ACC112 (cell line): Measurements from ENCODE around the gene HOXC5.

Experiments used
- H2AFZ ChIP-seq: fragments of 200-600 bp; sonication (generic); one replicate; pipeline ENCODE4 v1.6.0; 2017; ENCODE audit warnings: antibody characterized with exemption, low read length; ENCODE audit not compliant: unreplicated experiment
- H3K27ac ChIP-seq: fragments of 200-600 bp; sonication (generic); 2 replicates; pipeline ENCODE4 v1.5.1; 2014; ENCODE audit warnings: low read depth, mild to moderate bottlenecking, antibody characterized with exemption, low read length, moderate library complexity
- H3K27me3 ChIP-seq: fragments of 200-600 bp; sonication (generic); 2 replicates; pipeline ENCODE4 v1.6.1; 2014; ENCODE audit warnings: mild to moderate bottlenecking, antibody characterized with exemption, low read length, moderate library complexity, mixed read lengths; ENCODE audit not compliant: insufficient read depth
- H3K36me3 ChIP-seq: fragments of 200-600 bp; sonication (generic); 2 replicates; pipeline ENCODE4 v1.6.1; 2016; ENCODE audit warnings: mild to moderate bottlenecking, antibody characterized with exemption, low read length, moderate library complexity, mixed read lengths; ENCODE audit not compliant: insufficient read depth
- H3K4me1 ChIP-seq: fragments of 200-600 bp; sonication (generic); one replicate; pipeline ENCODE4 v1.6.1; 2016; ENCODE audit warnings: low read length, mixed read lengths; ENCODE audit not compliant: insufficient read depth, unreplicated experiment, control insufficient read depth
- H3K4me3 ChIP-seq: fragments of 200-600 bp; sonication (generic); 2 replicates; pipeline ENCODE4 v1.5.1; 2014; ENCODE audit warnings: mild to moderate bottlenecking, low read depth, low read length
- H3K79me2 ChIP-seq: fragments of 200-600 bp; sonication (generic); one replicate; pipeline ENCODE4 v1.6.0; 2016; ENCODE audit warnings: low read length; ENCODE audit not compliant: control insufficient read depth, unreplicated experiment, insufficient read depth

Gene HOXC5

DNA sequence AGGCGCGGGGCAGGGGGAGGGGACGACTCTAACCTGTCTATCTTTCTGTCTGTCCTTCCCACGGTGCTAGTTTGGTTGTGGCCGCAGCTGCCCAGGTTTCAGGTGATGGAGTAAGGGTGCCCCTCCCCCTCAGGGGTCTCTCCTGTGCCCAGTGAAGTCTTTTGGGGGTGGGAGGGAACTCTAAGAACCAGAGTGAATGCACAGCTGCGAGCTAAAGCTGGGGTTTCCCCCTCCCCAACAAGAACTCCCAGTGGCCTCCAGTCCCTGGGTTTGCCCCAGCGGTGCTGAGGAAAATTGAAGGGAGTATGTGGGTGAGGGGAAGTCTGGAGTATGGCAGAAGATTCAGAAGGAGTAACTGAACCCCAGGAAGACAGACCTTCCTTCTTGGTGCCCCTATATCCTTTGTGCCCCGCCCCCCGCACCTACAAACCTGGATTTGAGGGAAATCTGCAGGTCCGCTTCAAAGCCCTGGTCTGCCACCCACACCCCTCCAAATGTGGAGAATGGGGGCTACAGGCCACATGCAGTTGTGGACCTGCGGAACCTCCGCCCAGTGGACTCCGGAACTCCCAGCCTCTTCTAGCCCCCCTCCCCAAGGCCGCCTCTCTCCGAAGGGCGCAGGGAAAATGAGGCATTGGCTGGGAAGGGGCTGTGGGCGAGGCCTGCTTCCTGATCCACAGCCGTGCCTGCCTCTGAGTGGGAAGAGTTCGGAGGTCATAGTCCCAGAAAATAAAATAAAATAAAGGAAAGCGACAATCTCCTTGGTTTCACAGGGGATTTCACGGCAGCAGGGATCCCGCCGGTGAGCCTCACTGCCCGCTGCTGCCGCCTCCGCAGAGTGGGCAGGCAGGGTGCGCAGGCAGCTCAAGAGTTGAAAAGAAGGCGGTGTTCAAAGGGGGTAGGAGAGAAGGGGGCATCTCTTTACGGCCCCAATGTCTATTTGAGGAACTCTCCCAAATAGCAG lies 36.3 kb upstream of the HOXC5 start:
- Histone ChIP-seq H3K4me1 (no peaks in the 10 kb centered on the region), H3K4me3 (peak overlapping the region; percentile 72), H3K36me3 (no peaks in the 10 kb centered on the region), H3K27me3 (peaks cover 70% of the 10 kb centered on the region), H3K27ac (peak overlapping the region; percentile 69; the same call in 1 of the 2 replicates), H3K79me2 (peaks cover 3% of the 10 kb centered on the region), H2AFZ (no peak overlapping the region)

DNA sequence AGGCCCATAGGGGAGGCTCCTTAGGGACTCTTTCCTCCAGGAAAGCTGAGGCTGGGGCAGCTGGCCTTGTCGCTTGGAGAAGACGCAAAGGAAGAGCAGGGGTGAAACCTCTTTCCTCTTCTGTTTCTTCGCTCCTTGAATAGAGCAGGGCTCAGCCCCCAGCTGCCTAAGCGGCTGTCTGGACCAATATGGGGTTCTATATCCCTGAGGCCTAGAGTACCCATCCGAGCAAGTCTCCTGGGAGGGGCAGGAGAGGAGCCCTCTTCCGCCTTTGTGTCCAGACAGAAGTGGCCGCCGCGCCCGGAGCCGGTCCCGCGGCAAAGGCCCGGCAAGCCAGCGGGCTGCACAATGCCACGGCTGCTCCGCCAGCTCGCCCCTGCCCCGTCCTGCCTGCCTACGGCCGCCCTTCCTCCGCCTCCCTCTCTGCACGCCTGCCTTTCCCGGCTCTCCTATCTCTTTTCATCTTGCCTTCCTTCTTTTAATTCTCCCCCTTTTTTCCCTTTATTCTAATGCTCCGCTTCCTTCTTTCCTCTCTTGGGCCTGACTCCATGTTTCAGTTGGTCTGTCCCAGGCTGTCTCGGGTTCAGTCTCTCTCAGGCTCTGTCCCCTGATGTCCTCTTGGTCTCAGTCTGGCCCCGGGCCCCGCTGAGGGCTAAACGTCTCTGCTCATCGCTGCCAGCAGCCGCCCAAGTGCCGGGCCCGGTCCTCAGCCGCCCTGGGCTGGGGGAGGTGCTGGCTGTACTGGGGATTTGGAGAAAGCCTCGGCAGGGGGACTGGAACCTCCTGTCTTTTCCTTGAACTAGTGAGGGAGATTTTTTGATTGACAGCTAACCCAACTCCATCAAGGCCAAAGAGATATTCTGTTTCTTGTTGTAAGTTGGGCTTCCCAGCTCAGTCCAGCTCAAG lies 35.4 kb upstream of the HOXC5 start:
- Histone ChIP-seq H3K36me3 (no peaks in the 10 kb centered on the region), H3K4me1 (peaks cover 2% of the 10 kb centered on the region), H2AFZ (no peak overlapping the region), H3K27ac (no peak overlapping the region), H3K79me2 (peaks cover 3% of the 10 kb centered on the region), H3K27me3 (peaks cover 60% of the 10 kb centered on the region), H3K4me3 (no peak overlapping the region)

DNA sequence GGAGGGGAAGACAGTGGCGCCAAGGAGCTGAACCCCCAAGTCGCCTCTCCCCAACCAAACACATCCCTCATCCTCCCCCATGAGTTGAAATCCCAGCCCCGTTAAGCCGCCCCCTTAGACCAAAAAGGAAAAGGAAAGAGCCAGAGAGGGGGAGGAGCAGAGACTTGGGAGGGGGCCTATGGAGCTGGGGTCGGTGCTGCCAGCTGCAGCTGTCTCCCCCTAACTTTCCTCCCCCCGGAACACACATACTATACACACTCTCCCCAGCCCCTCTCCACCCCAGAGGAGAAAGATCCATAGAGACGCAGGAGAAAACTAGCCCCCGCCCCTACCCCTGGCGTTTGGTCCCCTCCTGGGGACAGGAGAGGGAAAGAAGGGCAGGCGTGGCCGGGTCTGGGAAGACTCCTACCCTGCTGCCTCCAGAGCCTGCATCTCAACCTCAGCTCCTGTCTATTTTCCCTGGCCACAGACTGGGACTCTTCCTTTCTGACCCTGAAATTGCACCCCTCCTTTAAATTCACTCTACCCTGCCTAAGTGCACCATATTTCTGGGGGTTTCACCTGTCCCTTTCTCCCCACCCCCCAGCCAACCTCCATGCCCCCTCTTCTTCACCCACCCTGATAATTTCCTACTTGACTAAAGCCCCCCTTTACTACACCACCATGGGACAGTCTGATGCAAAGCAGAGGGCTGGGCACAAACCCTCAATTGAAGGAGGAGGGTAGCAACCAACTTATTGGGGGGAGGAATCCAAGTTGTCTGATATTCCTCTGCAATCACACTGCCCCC lies 34.5 kb upstream of the HOXC5 start:
- peaks cover 3% of the 10 kb centered on the region for H3K79me2 ChIP-seq
- no peaks in the 10 kb centered on the region for H3K36me3 ChIP-seq
- H3K4me3 ChIP-seq, result no peak overlapping the region
- peaks cover 52% of the 10 kb centered on the region for H3K27me3 ChIP-seq
- H3K4me1 ChIP-seq, result peaks cover 2% of the 10 kb centered on the region
- H3K27ac ChIP-seq, result no peak overlapping the region
- no peak overlapping the region for H2AFZ ChIP-seq

DNA sequence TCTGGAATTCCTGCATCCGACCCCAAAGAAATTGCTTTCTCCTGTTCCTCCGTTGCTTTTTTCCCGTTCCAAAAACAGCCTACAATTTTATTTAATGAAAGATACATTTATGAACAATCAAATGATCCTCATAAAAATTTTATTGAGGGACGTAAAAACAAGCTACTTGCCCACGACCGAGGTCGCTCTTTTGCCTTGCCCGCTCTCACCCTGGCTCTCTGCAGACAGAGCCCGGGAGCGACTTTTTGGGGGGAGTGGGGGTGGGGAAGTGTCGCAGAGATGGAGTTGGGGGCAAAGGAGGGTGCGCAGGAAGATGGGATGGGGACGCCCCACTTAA lies 34.0 kb upstream of the HOXC5 start:
- H3K79me2 ChIP-seq, result peaks cover 3% of the 10 kb centered on the region
- peaks cover 2% of the 10 kb centered on the region for H3K4me1 ChIP-seq
- H3K36me3 ChIP-seq, result no peaks in the 10 kb centered on the region
- H3K27ac ChIP-seq, result no peak overlapping the region
- no peak overlapping the region for H2AFZ ChIP-seq
- H3K4me3 ChIP-seq, result peak overlapping the region; percentile 84
- peaks cover 46% of the 10 kb centered on the region for H3K27me3 ChIP-seq

DNA sequence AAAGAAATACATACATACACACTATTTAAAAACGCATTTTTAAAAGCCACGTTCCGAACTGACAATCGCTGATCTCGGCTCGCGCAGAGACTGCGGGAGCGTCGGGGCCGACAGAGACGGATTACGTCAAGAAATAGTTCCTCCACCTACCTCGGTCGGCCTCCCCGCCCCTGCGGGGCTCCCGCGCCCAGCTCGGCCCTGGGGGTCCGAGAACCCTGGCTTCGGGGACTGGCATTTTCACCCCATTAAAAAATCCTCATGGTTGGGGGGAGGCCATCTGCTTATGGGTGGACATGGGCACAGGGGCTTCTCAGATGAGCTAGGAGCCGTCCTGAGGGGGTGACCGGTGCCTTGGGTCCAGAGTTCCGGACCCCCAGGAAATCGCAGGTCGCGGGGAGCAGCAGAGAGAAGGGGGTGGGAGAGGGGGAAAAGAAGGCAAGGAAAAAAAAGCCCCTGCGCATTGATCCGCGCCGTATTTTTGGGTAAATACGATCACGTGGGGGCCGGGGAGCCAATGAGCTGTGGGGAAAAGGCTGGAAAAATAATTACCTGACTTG lies 33.2 kb upstream of the HOXC5 start:
- Histone ChIP-seq H3K4me3 (peak overlapping the region; percentile 84), H3K27ac (peak overlapping the region; percentile 37; the same call in 1 of the 2 replicates), H3K36me3 (no peaks in the 10 kb centered on the region), H2AFZ (peak overlapping the region; percentile 62), H3K4me1 (peaks cover 2% of the 10 kb centered on the region), H3K79me2 (peaks cover 3% of the 10 kb centered on the region), H3K27me3 (peaks cover 39% of the 10 kb centered on the region)

DNA sequence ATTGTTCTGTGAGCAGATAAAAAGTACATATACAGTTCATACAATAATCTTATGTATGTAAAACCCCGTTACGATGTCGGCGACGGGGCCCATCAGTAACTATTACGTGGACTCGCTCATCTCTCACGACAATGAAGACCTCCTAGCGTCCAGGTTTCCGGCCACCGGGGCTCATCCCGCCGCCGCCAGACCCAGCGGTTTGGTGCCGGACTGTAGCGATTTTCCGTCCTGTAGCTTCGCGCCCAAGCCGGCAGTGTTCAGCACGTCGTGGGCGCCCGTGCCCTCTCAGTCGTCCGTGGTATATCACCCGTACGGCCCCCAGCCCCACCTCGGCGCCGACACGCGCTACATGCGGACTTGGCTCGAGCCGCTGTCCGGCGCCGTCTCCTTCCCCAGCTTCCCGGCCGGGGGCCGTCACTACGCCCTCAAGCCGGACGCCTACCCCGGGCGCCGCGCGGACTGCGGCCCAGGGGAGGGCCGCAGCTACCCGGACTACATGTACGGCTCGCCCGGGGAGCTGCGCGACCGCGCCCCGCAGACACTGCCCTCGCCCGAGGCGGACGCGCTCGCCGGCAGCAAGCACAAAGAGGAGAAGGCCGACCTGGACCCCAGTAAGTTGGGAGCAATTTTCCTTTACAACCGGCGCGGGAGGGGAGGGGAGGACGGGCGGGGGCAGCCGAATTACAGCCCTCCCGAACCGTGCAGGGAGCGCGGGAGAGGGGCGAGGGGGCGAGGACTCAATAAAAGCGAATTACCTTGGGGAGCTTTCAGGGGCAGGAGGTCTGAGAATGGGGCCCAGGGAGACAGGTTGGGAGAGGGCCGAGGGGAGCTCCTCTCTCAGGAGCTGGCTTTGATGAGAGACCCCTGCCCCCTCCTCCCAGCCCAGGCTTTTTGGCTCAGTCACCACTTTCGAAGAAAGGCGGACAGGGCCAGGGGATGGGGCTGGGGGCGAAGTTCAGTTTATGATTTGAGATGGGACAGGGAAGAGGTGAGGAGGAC lies 32.4 kb upstream of the HOXC5 start, which contains the start of gene HOXC9:
Gene HOXC9 (plus strand): TSS at position 46 of the 999 bp plus-strand sequence. CDS start 28 bp downstream, at position 74.
- Histone ChIP-seq H3K36me3 (no peaks in the 10 kb centered on the region), H3K4me3 (peak within 1 kb of the TSS; percentile 84), H3K79me2 (peaks cover 3% of the 10 kb centered on the region), H2AFZ (peak within 1 kb of the TSS; percentile 62), H3K4me1 (peaks cover 2% of the 10 kb centered on the region), H3K27me3 (peaks cover 33% of the 10 kb centered on the region), H3K27ac (peak within 1 kb of the TSS; percentile 37; the same call in 1 of the 2 replicates)

DNA sequence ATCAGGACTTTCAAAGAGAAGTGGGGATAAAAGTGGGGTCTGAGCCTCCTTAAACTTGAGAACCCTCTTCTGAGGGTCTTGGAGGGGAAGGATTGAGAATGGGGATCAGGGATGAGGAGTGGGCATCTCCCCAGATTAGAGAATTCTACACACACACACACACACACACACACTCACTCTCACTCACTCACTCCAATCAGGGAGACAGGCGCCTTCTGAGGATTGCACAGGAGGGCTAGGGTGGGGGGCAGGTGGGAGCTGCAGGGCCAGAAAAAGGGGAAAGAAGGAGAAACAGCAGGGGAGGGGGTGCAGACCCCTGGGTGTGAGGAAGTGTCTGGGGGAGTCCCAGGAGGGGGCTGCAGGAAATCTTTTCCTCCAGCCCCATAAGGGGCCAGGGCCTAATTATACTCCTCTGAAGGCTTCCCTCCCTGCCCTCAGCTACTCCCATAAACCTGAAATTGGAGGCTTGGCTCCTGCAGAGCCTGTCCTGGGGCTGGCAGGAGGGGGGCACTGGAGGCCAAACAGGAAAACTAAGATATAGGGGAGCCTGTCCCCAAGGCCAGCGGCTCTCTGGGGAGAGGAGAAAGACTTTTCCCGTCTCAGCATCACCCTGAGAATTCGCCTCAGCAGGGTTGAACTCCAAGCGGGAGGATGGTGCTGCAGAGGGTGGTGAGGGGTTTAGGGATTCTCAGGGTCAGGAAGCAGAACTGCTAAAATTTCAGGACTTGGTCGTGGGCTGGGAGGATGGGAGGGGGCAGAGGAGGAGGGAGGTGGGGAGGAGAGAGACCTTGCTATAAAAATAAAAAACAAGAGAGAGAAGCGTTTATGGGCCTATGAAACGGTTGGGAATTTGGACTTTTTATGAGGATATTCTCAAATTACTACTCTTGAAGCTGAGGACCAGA lies 31.3 kb upstream of the HOXC5 start:
- peak overlapping the region; percentile 84 for H3K4me3 ChIP-seq
- peaks cover 6% of the 10 kb centered on the region for H3K4me1 ChIP-seq
- peaks cover 3% of the 10 kb centered on the region for H3K79me2 ChIP-seq
- H3K36me3 ChIP-seq, result no peaks in the 10 kb centered on the region
- H3K27ac ChIP-seq, result no peak overlapping the region
- no peak overlapping the region for H2AFZ ChIP-seq
- H3K27me3 ChIP-seq, result peaks cover 25% of the 10 kb centered on the region

DNA sequence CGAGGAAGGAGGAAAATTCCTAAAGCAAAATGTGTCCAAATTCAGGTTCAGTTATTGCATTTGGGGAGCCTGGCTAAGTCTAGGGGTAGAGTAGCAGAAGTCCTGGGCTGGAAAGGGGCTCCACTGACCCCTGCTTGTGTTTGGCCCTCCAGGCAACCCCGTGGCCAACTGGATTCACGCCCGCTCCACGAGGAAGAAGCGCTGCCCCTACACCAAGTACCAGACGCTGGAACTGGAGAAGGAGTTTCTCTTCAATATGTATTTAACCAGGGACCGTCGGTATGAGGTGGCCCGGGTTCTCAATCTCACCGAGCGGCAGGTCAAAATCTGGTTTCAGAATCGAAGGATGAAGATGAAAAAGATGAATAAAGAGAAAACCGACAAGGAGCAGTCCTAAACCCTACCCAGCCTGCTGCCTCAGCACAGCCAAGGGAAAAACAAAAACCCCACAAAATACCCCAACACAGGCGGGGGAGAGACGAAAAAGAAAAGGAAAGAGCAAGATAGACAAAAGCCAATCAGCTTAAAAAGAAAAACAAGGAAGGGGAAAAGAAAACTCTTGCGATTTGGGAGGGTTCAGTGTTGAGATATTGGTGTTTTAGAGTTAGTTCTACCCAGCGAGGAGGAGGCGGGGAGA lies 30.5 kb upstream of the HOXC5 start:
- Histone ChIP-seq H3K36me3 (no peaks in the 10 kb centered on the region), H3K27me3 (peaks cover 22% of the 10 kb centered on the region), H3K79me2 (peaks cover 3% of the 10 kb centered on the region), H2AFZ (no peak overlapping the region), H3K4me1 (peaks cover 9% of the 10 kb centered on the region), H3K27ac (no peak overlapping the region), H3K4me3 (no peak overlapping the region)
